Measurements from ENCODE around the gene PLA2G2F.

Gene PLA2G2F

GRCh38 chr1:20152599-20152930, 13.4 kb downstream of the PLA2G2F start:
- H3K4me3 ChIP-seq (ENCODE audit: low read length in 2 of 2): peak overlapping the region in 1 of 2 donors; percentile 74
- peak overlapping the region; percentile 28 to 29 for H3K9ac ChIP-seq (ENCODE audit: low read length in 2 of 2)
- no peaks in the 10 kb centered on the region for H3K9me3 ChIP-seq (ENCODE audit: control insufficient read depth in 2 of 2, low read length in 2 of 2)
- H3K4me1 ChIP-seq (ENCODE audit: control insufficient read depth, insufficient read depth, low read length): peaks cover 10% of the 10 kb centered on the region
- H3K27ac ChIP-seq (ENCODE audit: low read length): no peak overlapping the region
- no peaks in the 10 kb centered on the region for H3K27me3 ChIP-seq (ENCODE audit: control insufficient read depth in 1 of 2, insufficient read depth in 2 of 2, low read length in 2 of 2)
- H3K36me3 ChIP-seq (ENCODE audit: control insufficient read depth in 2 of 2, insufficient read depth in 2 of 2, low read length in 2 of 2): no peaks in the 10 kb centered on the region

GRCh38 chr1:20153000-20153418, 13.9 kb downstream of the PLA2G2F start:
- Histone ChIP-seq H3K9me3 (ENCODE audit: control insufficient read depth in 2 of 2, low read length in 2 of 2) (no peaks in the 10 kb centered on the region), H3K27ac (ENCODE audit: low read length) (no peak overlapping the region), H3K9ac (ENCODE audit: low read length in 2 of 2) (peak overlapping the region; percentile 28 to 29), H3K4me3 (ENCODE audit: low read length in 2 of 2) (no peak overlapping the region), H3K4me1 (ENCODE audit: control insufficient read depth, insufficient read depth, low read length) (peaks cover 10% of the 10 kb centered on the region), H3K27me3 (ENCODE audit: control insufficient read depth in 1 of 2, insufficient read depth in 2 of 2, low read length in 2 of 2) (no peaks in the 10 kb centered on the region), H3K36me3 (ENCODE audit: control insufficient read depth in 2 of 2, insufficient read depth in 2 of 2, low read length in 2 of 2) (no peaks in the 10 kb centered on the region)

- H3K9ac ChIP-seq (ENCODE audit: low read length in 2 of 2): peak overlapping the region in 1 of 2 donors; percentile 13
- peak overlapping the region; percentile 40 to 49 for H3K4me3 ChIP-seq (ENCODE audit: low read length in 2 of 2)
- peaks cover 10% of the 10 kb centered on the region for H3K4me1 ChIP-seq (ENCODE audit: control insufficient read depth, insufficient read depth, low read length)
- H3K36me3 ChIP-seq (ENCODE audit: control insufficient read depth in 2 of 2, insufficient read depth in 2 of 2, low read length in 2 of 2): no peaks in the 10 kb centered on the region
- no peak overlapping the region for H3K27ac ChIP-seq (ENCODE audit: low read length)
- H3K9me3 ChIP-seq (ENCODE audit: control insufficient read depth in 2 of 2, low read length in 2 of 2): peaks cover 0 to 1% of the 10 kb centered on the region in 2 donors
- H3K27me3 ChIP-seq (ENCODE audit: control insufficient read depth in 1 of 2, insufficient read depth in 2 of 2, low read length in 2 of 2): no peaks in the 10 kb centered on the region
Observed at GRCh38 chr1:20154301-20154831, 15.2 kb downstream of the PLA2G2F start.

GRCh38 chr1:20158358-20159070, 19.4 kb downstream of the PLA2G2F start:
- H3K4me3 ChIP-seq (ENCODE audit: low read length in 2 of 2): no peak overlapping the region
- H3K36me3 ChIP-seq (ENCODE audit: control insufficient read depth in 2 of 2, insufficient read depth in 2 of 2, low read length in 2 of 2): peaks cover 0 to 2% of the 10 kb centered on the region in 2 donors
- peaks cover 6 to 15% of the 10 kb centered on the region in 2 donors for H3K9me3 ChIP-seq (ENCODE audit: control insufficient read depth in 2 of 2, low read length in 2 of 2)
- no peaks in the 10 kb centered on the region for H3K27me3 ChIP-seq (ENCODE audit: control insufficient read depth in 1 of 2, insufficient read depth in 2 of 2, low read length in 2 of 2)
- no peak overlapping the region for H3K9ac ChIP-seq (ENCODE audit: low read length in 2 of 2)
- no peak overlapping the region for H3K27ac ChIP-seq (ENCODE audit: low read length)
- no peaks in the 10 kb centered on the region for H3K4me1 ChIP-seq (ENCODE audit: control insufficient read depth, insufficient read depth, low read length)

GRCh38 chr1:20160034-20160433, 20.9 kb downstream of the PLA2G2F start:
- H3K4me1 ChIP-seq (ENCODE audit: control insufficient read depth, insufficient read depth, low read length): no peaks in the 10 kb centered on the region
- no peak overlapping the region for H3K27ac ChIP-seq (ENCODE audit: low read length)
- H3K9me3 ChIP-seq (ENCODE audit: control insufficient read depth in 2 of 2, low read length in 2 of 2): peaks cover 6 to 15% of the 10 kb centered on the region in 2 donors

GRCh38 chr1:20164694-20165202, 25.6 kb downstream of the PLA2G2F start:
- Histone ChIP-seq H3K9ac (ENCODE audit: low read length in 2 of 2) (no peak overlapping the region), H3K9me3 (ENCODE audit: control insufficient read depth in 2 of 2, low read length in 2 of 2) (peaks cover 6 to 10% of the 10 kb centered on the region in 2 donors), H3K27me3 (ENCODE audit: control insufficient read depth in 1 of 2, insufficient read depth in 2 of 2, low read length in 2 of 2) (peaks cover 0 to 2% of the 10 kb centered on the region in 2 donors), H3K27ac (ENCODE audit: low read length) (no peak overlapping the region), H3K4me1 (ENCODE audit: control insufficient read depth, insufficient read depth, low read length) (peaks cover 10% of the 10 kb centered on the region), H3K36me3 (ENCODE audit: control insufficient read depth in 2 of 2, insufficient read depth in 2 of 2, low read length in 2 of 2) (peaks cover 0 to 2% of the 10 kb centered on the region in 2 donors), H3K4me3 (ENCODE audit: low read length in 2 of 2) (no peak overlapping the region)

More at GRCh38 chr1:20160034-20160433, 20.9 kb downstream of the PLA2G2F start:
- Histone ChIP-seq H3K27me3 (ENCODE audit: control insufficient read depth in 1 of 2, insufficient read depth in 2 of 2, low read length in 2 of 2) (no peaks in the 10 kb centered on the region), H3K9ac (ENCODE audit: low read length in 2 of 2) (no peak overlapping the region), H3K4me3 (ENCODE audit: low read length in 2 of 2) (no peak overlapping the region), H3K36me3 (ENCODE audit: control insufficient read depth in 2 of 2, insufficient read depth in 2 of 2, low read length in 2 of 2) (peaks cover 0 to 2% of the 10 kb centered on the region in 2 donors)

GRCh38 chr1:20165522-20165951, 26.4 kb downstream of the PLA2G2F start:
- H3K4me3 ChIP-seq (ENCODE audit: low read length in 2 of 2): no peak overlapping the region

GRCh38 chr1:20166051-20166450, 26.9 kb downstream of the PLA2G2F start:
- H3K4me1 ChIP-seq (ENCODE audit: control insufficient read depth, insufficient read depth, low read length): peaks cover 10% of the 10 kb centered on the region
- H3K9ac ChIP-seq (ENCODE audit: low read length in 2 of 2): no peak overlapping the region
- no peak overlapping the region for H3K4me3 ChIP-seq (ENCODE audit: low read length in 2 of 2)
- no peaks in the 10 kb centered on the region for H3K36me3 ChIP-seq (ENCODE audit: control insufficient read depth in 2 of 2, insufficient read depth in 2 of 2, low read length in 2 of 2)
- H3K27ac ChIP-seq (ENCODE audit: low read length): peak overlapping the region; percentile 24
- H3K27me3 ChIP-seq (ENCODE audit: control insufficient read depth in 1 of 2, insufficient read depth in 2 of 2, low read length in 2 of 2): peaks cover 0 to 2% of the 10 kb centered on the region in 2 donors
- peaks cover 0 to 4% of the 10 kb centered on the region in 2 donors for H3K9me3 ChIP-seq (ENCODE audit: control insufficient read depth in 2 of 2, low read length in 2 of 2)

More at GRCh38 chr1:20165522-20165951, 26.4 kb downstream of the PLA2G2F start:
- Histone ChIP-seq H3K9me3 (ENCODE audit: control insufficient read depth in 2 of 2, low read length in 2 of 2) (peaks cover under 1 to 4% of the 10 kb centered on the region in 2 donors), H3K27ac (ENCODE audit: low read length) (peak overlapping the region; percentile 24), H3K4me1 (ENCODE audit: control insufficient read depth, insufficient read depth, low read length) (peaks cover 10% of the 10 kb centered on the region), H3K9ac (ENCODE audit: low read length in 2 of 2) (no peak overlapping the region), H3K27me3 (ENCODE audit: control insufficient read depth in 1 of 2, insufficient read depth in 2 of 2, low read length in 2 of 2) (peaks cover 0 to 2% of the 10 kb centered on the region in 2 donors), H3K36me3 (ENCODE audit: control insufficient read depth in 2 of 2, insufficient read depth in 2 of 2, low read length in 2 of 2) (peaks cover 0 to 2% of the 10 kb centered on the region in 2 donors)

GRCh38 chr1:20167126-20167525, 28.0 kb downstream of the PLA2G2F start:
- Histone ChIP-seq H3K27me3 (ENCODE audit: control insufficient read depth in 1 of 2, insufficient read depth in 2 of 2, low read length in 2 of 2) (peaks cover 0 to 2% of the 10 kb centered on the region in 2 donors), H3K4me3 (ENCODE audit: low read length in 2 of 2) (no peak overlapping the region), H3K9ac (ENCODE audit: low read length in 2 of 2) (no peak overlapping the region), H3K27ac (ENCODE audit: low read length) (peak overlapping the region; percentile 24), H3K4me1 (ENCODE audit: control insufficient read depth, insufficient read depth, low read length) (peaks cover 10% of the 10 kb centered on the region), H3K9me3 (ENCODE audit: control insufficient read depth in 2 of 2, low read length in 2 of 2) (no peaks in the 10 kb centered on the region), H3K36me3 (ENCODE audit: control insufficient read depth in 2 of 2, insufficient read depth in 2 of 2, low read length in 2 of 2) (no peaks in the 10 kb centered on the region)

GRCh38 chr1:20168564-20169491, 29.7 kb downstream of the PLA2G2F start:
- H3K9ac ChIP-seq (ENCODE audit: low read length in 2 of 2): no peak overlapping the region
- H3K9me3 ChIP-seq (ENCODE audit: control insufficient read depth in 2 of 2, low read length in 2 of 2): no peaks in the 10 kb centered on the region
- peaks cover 10% of the 10 kb centered on the region for H3K4me1 ChIP-seq (ENCODE audit: control insufficient read depth, insufficient read depth, low read length)
- H3K27ac ChIP-seq (ENCODE audit: low read length): no peak overlapping the region
- H3K27me3 ChIP-seq (ENCODE audit: control insufficient read depth in 1 of 2, insufficient read depth in 2 of 2, low read length in 2 of 2): peaks cover 0 to 2% of the 10 kb centered on the region in 2 donors
- H3K36me3 ChIP-seq (ENCODE audit: control insufficient read depth in 2 of 2, insufficient read depth in 2 of 2, low read length in 2 of 2): no peaks in the 10 kb centered on the region
- H3K4me3 ChIP-seq (ENCODE audit: low read length in 2 of 2): no peak overlapping the region
